ENCODE data around the gene PTS. TPM values are rescaled to one million over a fixed set of nuclear protein-coding genes. Genes with fewer than 3 reads are reported as not detected.

Gene PTS
- total RNA-seq, 1 donor from 2014 or later, result 53.6 TPM

- peak; percentile 18 for DNase-seq (ENCODE audit: low read depth)
- H3K4me3 ChIP-seq (ENCODE audit: low read depth, low read length), result no peak overlapping the region
- no peak for TF ChIP-seq CTCF (conservative IDR thresholded peaks at IDR 0.05; ENCODE audit: low read depth, low read length)
Measured at GRCh38 chr11:112277941-112278340, 51.7 kb downstream of the PTS start.

GRCh38 chr11:112278803-112279202, 52.6 kb downstream of the PTS start:
- no peak overlapping the region for H3K4me3 ChIP-seq (ENCODE audit: low read depth, low read length)
- no peak for TF ChIP-seq CTCF (conservative IDR thresholded peaks at IDR 0.05; ENCODE audit: low read depth, low read length)
- DNase-seq (ENCODE audit: low read depth), result no peak

GRCh38 chr11:112279901-112280267, 53.7 kb downstream of the PTS start:
- H3K4me3 ChIP-seq (ENCODE audit: low read depth, low read length), result peak overlapping the region; percentile 58
- DNase-seq (ENCODE audit: low read depth), result no peak
- TF ChIP-seq CTCF (conservative IDR thresholded peaks at IDR 0.05; ENCODE audit: low read depth, low read length), result peak; percentile 72

GRCh38 chr11:112280268-112281126, 54.3 kb downstream of the PTS start:
- TF ChIP-seq CTCF (conservative IDR thresholded peaks at IDR 0.05; ENCODE audit: low read depth, low read length), result peak; percentile 81
- DNase-seq (ENCODE audit: low read depth), result no peak
- H3K4me3 ChIP-seq (ENCODE audit: low read depth, low read length), result peak overlapping the region; percentile 58

GRCh38 chr11:112281726-112282125, 55.5 kb downstream of the PTS start:
- TF ChIP-seq CTCF (conservative IDR thresholded peaks at IDR 0.05; ENCODE audit: low read depth, low read length), result no peak

More at GRCh38 chr11:112281726-112282125, 55.5 kb downstream of the PTS start:
- no peak overlapping the region for H3K4me3 ChIP-seq (ENCODE audit: low read depth, low read length)
- DNase-seq (ENCODE audit: low read depth), result no peak

Other genes with a start within 250 kb of the PTS start
- 41.0 and 64.7 TPM in 2 replicates for gene DLAT, start 201.0 kb upstream of the PTS start, total RNA-seq
- gene PIH1D2, start 152.4 kb upstream of the PTS start, total RNA-seq, result 0.12 and 0.36 TPM in 2 replicates
- gene NKAPD1, start 152.1 kb upstream of the PTS start, total RNA-seq, result 11.9 and 20.3 TPM in 2 replicates
- 38.1 and 70.8 TPM in 2 replicates for gene TIMM8B, start 139.7 kb upstream of the PTS start, total RNA-seq
- 48.5 and 96.7 TPM in 2 replicates for gene SDHD, start 139.6 kb upstream of the PTS start, total RNA-seq
- gene IL18, start 62.3 kb upstream of the PTS start, total RNA-seq, result 31.3 and 48.5 TPM in 2 replicates
- gene TEX12, start 59.1 kb upstream of the PTS start, total RNA-seq, result not detected in 2 replicates
- gene BCO2, start 50.9 kb upstream of the PTS start, total RNA-seq, result 0.29 and 0.52 TPM in 2 replicates
- not detected in 2 replicates for gene PLET1, start 34.4 kb downstream of the PTS start, total RNA-seq